SK-N-MC (cell line): ENCODE measurements around the gene SH3RF3.

Experiments used
- DNase-seq: peaks from one replicate; pipeline ENCODE4 v3.0.0-alpha.2; 2011; ENCODE audit warnings: low read depth, low spot score
- H3K27ac ChIP-seq: fragments of 200-600 bp; sonication (generic); 2 replicates; pipeline ENCODE4 v1.5.1; 2016; ENCODE audit warnings: mixed run types
- H3K36me3 ChIP-seq: fragments of 200-600 bp; sonication (generic); 2 replicates; pipeline ENCODE4 v1.6.1; 2017; ENCODE audit warnings: antibody characterized with exemption, low read length, mixed read lengths; ENCODE audit not compliant: insufficient read depth
- H3K4me3 ChIP-seq: fragments of 200-600 bp; sonication (generic); 2 replicates; pipeline ENCODE4 v1.5.1; 2016
- H3K9ac ChIP-seq: fragments of 200-600 bp; sonication (generic); 2 replicates; pipeline ENCODE4 v1.8.0; 2017; ENCODE audit warnings: mixed run types, mixed read lengths; ENCODE audit not compliant: insufficient read length
- H3K9me3 ChIP-seq: fragments of 200-600 bp; sonication (generic); 2 replicates; pipeline ENCODE4 v1.6.1; 2017; ENCODE audit warnings: low read depth, mild to moderate bottlenecking, antibody characterized with exemption, low read length, moderate library complexity, mixed read lengths
- EZH2 ChIP-seq: fragments of 200-600 bp; sonication (generic); IDR thresholded peaks from one replicate; pipeline ENCODE4 v1.6.1; 2017; ENCODE audit warnings: antibody characterized with exemption
- FOXP2 ChIP-seq: optimal IDR thresholded peaks from 2 replicates; pipeline ENCODE3; 2011; ENCODE audit warnings: mild to moderate bottlenecking, moderate library complexity; ENCODE audit not compliant: insufficient read depth; ENCODE audit errors: extremely low read length, control extremely low read depth
- POLR2AphosphoS5 ChIP-seq: IDR thresholded peaks from 2 replicates; pipeline ENCODE4 v1.6.1; 2012; ENCODE audit warnings: mild to moderate bottlenecking, low read depth, low read length, borderline replicate concordance

Gene SH3RF3

GRCh38 chr2:109203246-109204011 lies 74.4 kb downstream of the SH3RF3 start:
- no peak for TF ChIP-seq EZH2
- TF ChIP-seq POLR2AphosphoS5: no peak
- no peak for TF ChIP-seq FOXP2
- Histone ChIP-seq H3K4me3 (no peak overlapping the region), H3K27ac (no peak overlapping the region), H3K36me3 (no peaks in the 10 kb centered on the region), H3K9me3 (no peaks in the 10 kb centered on the region), H3K9ac (no peak overlapping the region)
- DNase-seq: no peak

- TF ChIP-seq POLR2AphosphoS5 (no peak), FOXP2 (no peak), EZH2 (no peak)
- DNase-seq: no peak
- H3K27ac ChIP-seq: no peak overlapping the region
- no peaks in the 10 kb centered on the region for H3K9me3 ChIP-seq
- no peak overlapping the region for H3K9ac ChIP-seq
- H3K36me3 ChIP-seq: no peaks in the 10 kb centered on the region
- H3K4me3 ChIP-seq: no peak overlapping the region
These were observed 75.4 kb downstream of the SH3RF3 start for GRCh38 chr2:109204412-109204811.

- no peak overlapping the region for H3K27ac ChIP-seq
- no peak overlapping the region for H3K9ac ChIP-seq
- TF ChIP-seq EZH2 (no peak), POLR2AphosphoS5 (no peak), FOXP2 (no peak)
- H3K9me3 ChIP-seq: no peaks in the 10 kb centered on the region
- H3K36me3 ChIP-seq: no peaks in the 10 kb centered on the region
- H3K4me3 ChIP-seq: no peak overlapping the region
- DNase-seq: no peak
These were observed 76.4 kb downstream of the SH3RF3 start for GRCh38 chr2:109205447-109205846.

DNA sequence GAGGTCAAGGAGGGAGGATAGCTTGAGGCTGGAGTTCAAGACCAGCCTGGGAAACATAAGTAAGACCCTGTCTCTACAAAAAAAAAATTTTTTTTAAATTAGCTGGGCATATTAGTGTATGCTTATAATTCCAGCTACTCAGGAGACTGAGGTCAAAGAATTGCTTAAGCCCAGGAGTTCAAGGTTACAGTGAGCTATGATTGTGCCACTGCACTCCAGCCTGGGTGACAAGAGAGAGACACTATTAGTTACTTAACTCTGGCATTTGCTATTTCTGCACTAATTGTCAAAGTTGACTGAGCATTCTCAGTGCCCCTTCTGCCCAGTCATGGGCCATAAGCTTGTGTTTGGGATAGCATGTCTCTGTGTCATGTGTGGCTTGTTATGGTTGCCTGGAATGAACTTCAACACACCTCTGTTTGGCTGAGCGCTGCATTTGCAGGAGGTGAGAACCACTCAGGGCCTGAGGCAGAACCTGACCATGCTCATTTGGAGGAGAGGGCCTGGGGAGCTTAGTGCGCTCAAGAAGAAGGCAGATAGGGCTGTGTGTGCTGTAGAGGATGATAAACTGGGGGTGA lies 77.7 kb downstream of the SH3RF3 start:
- no peaks in the 10 kb centered on the region for H3K36me3 ChIP-seq
- H3K9me3 ChIP-seq: no peaks in the 10 kb centered on the region
- H3K27ac ChIP-seq: no peak overlapping the region
- TF ChIP-seq EZH2: no peak
- TF ChIP-seq POLR2AphosphoS5: no peak
- TF ChIP-seq FOXP2: no peak
- no peak for DNase-seq
- no peak overlapping the region for H3K4me3 ChIP-seq
- no peak overlapping the region for H3K9ac ChIP-seq

GRCh38 chr2:109207176-109207575 lies 78.2 kb downstream of the SH3RF3 start:
- Histone ChIP-seq H3K27ac (no peak overlapping the region), H3K9me3 (no peaks in the 10 kb centered on the region), H3K36me3 (no peaks in the 10 kb centered on the region), H3K9ac (no peak overlapping the region), H3K4me3 (no peak overlapping the region)
- TF ChIP-seq POLR2AphosphoS5 (no peak), EZH2 (no peak), FOXP2 (no peak)
- no peak for DNase-seq

GRCh38 chr2:109208071-109208950 lies 79.3 kb downstream of the SH3RF3 start:
- DNase-seq: no peak
- H3K9ac ChIP-seq: no peak overlapping the region
- TF ChIP-seq FOXP2 (no peak), POLR2AphosphoS5 (no peak), EZH2 (no peak)

DNA sequence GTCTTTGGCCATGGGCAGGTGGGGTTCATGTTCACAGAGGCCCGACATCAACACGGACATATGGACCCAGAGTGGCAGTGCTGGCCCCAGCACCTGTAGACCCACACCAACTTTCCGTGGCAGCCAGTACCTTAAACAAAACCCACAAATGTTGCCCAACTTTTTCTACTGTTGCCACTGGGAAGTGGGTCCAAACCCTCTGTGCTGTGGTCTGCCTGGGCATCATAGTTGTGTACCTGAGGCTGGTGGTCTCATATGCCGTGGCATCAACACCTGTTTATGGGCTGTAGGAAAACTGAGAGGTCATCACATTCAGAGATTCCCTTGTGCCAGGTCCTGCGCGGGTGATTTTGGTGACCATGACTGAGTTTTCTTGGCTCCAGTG lies 79.9 kb downstream of the SH3RF3 start:
- H3K36me3 ChIP-seq: no peaks in the 10 kb centered on the region
- H3K9ac ChIP-seq: no peak overlapping the region
- H3K4me3 ChIP-seq: no peak overlapping the region
- H3K9me3 ChIP-seq: no peaks in the 10 kb centered on the region
- no peak overlapping the region for H3K27ac ChIP-seq
- DNase-seq: no peak
- TF ChIP-seq EZH2: no peak
- TF ChIP-seq POLR2AphosphoS5: no peak
- no peak for TF ChIP-seq FOXP2

More at GRCh38 chr2:109208071-109208950, 79.3 kb downstream of the SH3RF3 start:
- H3K27ac ChIP-seq: no peak overlapping the region
- no peaks in the 10 kb centered on the region for H3K9me3 ChIP-seq
- H3K36me3 ChIP-seq: no peaks in the 10 kb centered on the region
- no peak overlapping the region for H3K4me3 ChIP-seq

DNA sequence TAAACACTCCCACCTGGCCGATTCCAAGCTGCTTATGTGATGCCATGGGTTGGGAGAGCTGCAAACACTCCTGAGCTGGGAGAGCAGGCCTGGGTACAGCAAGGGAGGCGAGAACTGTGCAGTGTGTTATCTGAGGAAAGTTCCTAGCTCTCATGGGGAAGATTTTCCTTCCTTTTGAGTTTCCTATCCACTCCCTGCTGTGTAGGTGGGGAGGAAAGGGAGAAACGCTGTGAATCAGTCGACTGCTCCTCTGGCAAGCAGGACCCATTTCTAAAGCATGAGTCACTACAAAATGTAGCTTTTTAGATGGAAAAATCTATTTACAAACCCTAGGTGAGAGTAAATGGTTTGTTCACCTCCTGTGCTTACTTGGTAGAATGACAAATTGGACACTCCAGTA lies 80.4 kb downstream of the SH3RF3 start:
- no peak for DNase-seq
- Histone ChIP-seq H3K27ac (no peak overlapping the region), H3K4me3 (no peak overlapping the region), H3K36me3 (no peaks in the 10 kb centered on the region), H3K9me3 (no peaks in the 10 kb centered on the region), H3K9ac (no peak overlapping the region)
- TF ChIP-seq POLR2AphosphoS5 (no peak), FOXP2 (no peak), EZH2 (no peak)
